Erythroblast (primary cell): ENCODE results near the gene LMNTD2.

Source experiments
- GATA1 ChIP-seq: IDR thresholded peaks from 2 replicates; pipeline ENCODE4 v1.6.1; 2011; ENCODE audit warnings: low read depth, mild to moderate bottlenecking, control low read depth, low read length, moderate library complexity
- POLR2A ChIP-seq: IDR thresholded peaks from 2 replicates; pipeline ENCODE4 v1.6.1; 2011; ENCODE audit warnings: mild to moderate bottlenecking, low read length

DNA sequence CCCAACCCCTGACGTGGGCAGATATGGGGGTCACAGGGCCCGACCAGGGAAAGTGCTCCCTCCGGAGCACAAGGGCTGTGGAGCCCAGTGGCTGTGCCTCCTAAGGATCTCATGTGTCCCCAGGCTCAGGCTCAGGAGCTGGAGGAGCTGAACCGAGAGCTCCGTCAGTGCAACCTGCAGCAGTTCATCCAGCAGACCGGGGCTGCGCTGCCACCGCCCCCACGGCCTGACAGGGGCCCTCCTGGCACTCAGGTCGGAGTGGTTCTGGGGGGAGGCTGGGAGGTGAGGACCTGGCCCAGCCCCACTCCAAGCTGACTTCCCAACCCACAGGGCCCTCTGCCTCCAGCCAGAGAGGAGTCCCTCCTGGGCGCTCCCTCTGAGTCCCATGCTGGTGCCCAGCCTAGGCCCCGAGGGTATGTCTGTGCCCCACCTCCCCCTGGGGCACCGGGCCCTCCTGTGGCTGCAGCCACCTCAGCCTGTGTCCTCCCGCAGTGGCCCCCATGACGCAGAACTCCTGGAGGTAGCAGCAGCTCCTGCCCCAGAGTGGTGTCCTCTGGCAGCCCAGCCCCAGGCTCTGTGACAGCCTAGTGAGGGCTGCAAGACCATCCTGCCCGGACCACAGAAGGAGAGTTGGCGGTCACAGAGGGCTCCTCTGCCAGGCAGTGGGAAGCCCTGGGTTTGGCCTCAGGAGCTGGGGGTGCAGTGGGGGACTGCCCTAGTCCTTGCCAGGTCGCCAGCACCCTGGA, 2.7 kb upstream of the LMNTD2 start:
- no peak for TF ChIP-seq POLR2A
- no peak for TF ChIP-seq GATA1
